Liver (tissue), 9 donors: ENCODE results near the gene CAVIN3. TPM values are rescaled to one million over a fixed set of nuclear protein-coding genes. Genes with fewer than 3 reads are reported as not detected.
A peak's percentile ranks its signal among the peaks of the same experiment; 100 is the strongest.

Source experiments
- DNase-seq: peaks from one replicate; pipeline ENCODE4 v3.0.0-alpha.2; 2017; ENCODE audit warnings: low spot score
- H3K27ac ChIP-seq, 2 donors: one replicate each; pipeline ENCODE4 v1.7.0; 2013; ENCODE audit warnings: inconsistent platforms in 2 of 2, low read length in 2 of 2, control low read depth in 1 of 2, low read depth in 1 of 2, mild to moderate bottlenecking in 1 of 2
- H3K27me3 ChIP-seq, 4 donors: one replicate each; pipeline versions ENCODE4 v1.6.1 to v1.7.0; 2013; ENCODE audit warnings: low read length in 3 of 4, inconsistent platforms in 1 of 4, mild to moderate bottlenecking in 1 of 4, moderate library complexity in 1 of 4; ENCODE audit not compliant: control insufficient read depth in 4 of 4, insufficient read depth in 4 of 4
- H3K36me3 ChIP-seq, 4 donors: one replicate each; pipeline versions ENCODE4 v1.6.1 to v1.7.0; 2013; ENCODE audit warnings: low read length in 3 of 4, mild to moderate bottlenecking in 3 of 4, low read depth in 1 of 4, moderate library complexity in 1 of 4; ENCODE audit not compliant: control insufficient read depth in 4 of 4, insufficient read depth in 3 of 4
- H3K4me1 ChIP-seq, 4 donors: one replicate each; pipeline versions ENCODE4 v1.6.1 to v1.7.0; 2013; ENCODE audit warnings: low read length in 3 of 4, mild to moderate bottlenecking in 3 of 4, moderate library complexity in 1 of 4; ENCODE audit not compliant: control insufficient read depth in 4 of 4, insufficient read depth in 4 of 4
- H3K4me3 ChIP-seq, 3 donors: one replicate each; pipeline versions ENCODE4 v1.6.1 to v1.7.0; 2013; ENCODE audit warnings: low read length in 3 of 3, control low read depth in 1 of 3, low read depth in 1 of 3, mild to moderate bottlenecking in 1 of 3
- H3K9ac ChIP-seq, 2 donors: one replicate each; pipeline ENCODE4 v1.7.0; 2013; ENCODE audit warnings: low read length in 2 of 2, mild to moderate bottlenecking in 2 of 2, moderate library complexity in 2 of 2, control low read depth in 1 of 2, low read depth in 1 of 2
- H3K9me3 ChIP-seq, 4 donors: one replicate each; pipeline versions ENCODE4 v1.6.1 to v1.7.0; 2013; ENCODE audit warnings: low read length in 3 of 4; ENCODE audit not compliant: control insufficient read depth in 4 of 4
- CTCF ChIP-seq: fragments of 150-350 bp; IDR thresholded peaks from 2 replicates; pipeline ENCODE4 v1.5.1; 2017; ENCODE audit warnings: improper control_type of control experiment, low read depth, low read length; ENCODE audit not compliant: missing input control
- EGR1 ChIP-seq, 2 donors: IDR thresholded peaks; 2 replicates each; pipeline ENCODE4 v1.6.1; 2016 to 2018; ENCODE audit warnings: antibody characterized with exemption in 2 of 2, low read depth in 2 of 2
- FOXA1 ChIP-seq: IDR thresholded peaks from 2 replicates; pipeline ENCODE4 v1.6.1; 2016; ENCODE audit warnings: antibody characterized with exemption
- FOXA2 ChIP-seq: IDR thresholded peaks from 2 replicates; pipeline ENCODE4 v1.6.1; 2016; ENCODE audit warnings: antibody characterized with exemption
- GABPA ChIP-seq, 2 donors: IDR thresholded peaks in 1 of 2; conservative IDR thresholded peaks in 1 of 2; 2 replicates each; pipeline ENCODE4 v1.6.1; 2016; ENCODE audit warnings: antibody characterized with exemption in 2 of 2, mild to moderate bottlenecking in 1 of 2, moderate library complexity in 1 of 2
- HNF4A ChIP-seq, 2 donors: conservative IDR thresholded peaks; 2 replicates each; pipeline ENCODE4 v1.6.1; 2016; ENCODE audit warnings: antibody characterized with exemption in 2 of 2, mild to moderate bottlenecking in 2 of 2
- HNF4G ChIP-seq: IDR thresholded peaks from 2 replicates; pipeline ENCODE4 v1.6.1; 2016; ENCODE audit warnings: antibody characterized with exemption
- JUND ChIP-seq, 2 donors: IDR thresholded peaks; 2 replicates each; pipeline ENCODE4 v1.6.1; 2016; ENCODE audit warnings: antibody characterized with exemption in 2 of 2
- MAX ChIP-seq: IDR thresholded peaks from 2 replicates; pipeline ENCODE4 v1.6.1; 2016; ENCODE audit warnings: antibody characterized with exemption
- NR2F2 ChIP-seq: IDR thresholded peaks from 2 replicates; pipeline ENCODE4 v1.6.1; 2016; ENCODE audit warnings: antibody characterized with exemption
- RAD21 ChIP-seq, 2 donors: IDR thresholded peaks; 2 replicates each; pipeline ENCODE4 v1.6.1; 2016; ENCODE audit warnings: antibody characterized with exemption in 2 of 2, mild to moderate bottlenecking in 2 of 2
- RXRA ChIP-seq, 2 donors: IDR thresholded peaks; 2 replicates each; pipeline ENCODE4 v1.6.1; 2017 to 2018; ENCODE audit warnings: antibody characterized with exemption in 2 of 2, mild to moderate bottlenecking in 1 of 2
- SP1 ChIP-seq: IDR thresholded peaks from 2 replicates; pipeline ENCODE4 v1.6.1; 2018; ENCODE audit warnings: antibody characterized with exemption, mild to moderate bottlenecking
- TAF1 ChIP-seq: conservative IDR thresholded peaks from 2 replicates; pipeline ENCODE4 v1.6.1; 2016; ENCODE audit warnings: antibody characterized with exemption, mild to moderate bottlenecking
- YY1 ChIP-seq: IDR thresholded peaks from 2 replicates; pipeline ENCODE4 v1.6.1; 2016; ENCODE audit warnings: antibody characterized with exemption, mild to moderate bottlenecking
- ZBTB33 ChIP-seq: IDR thresholded peaks from 2 replicates; pipeline ENCODE4 v1.6.1; 2016; ENCODE audit warnings: antibody characterized with exemption
- WGBS: extraction: QIAGEN DNeasy Blood & Tissue Kit; methylation state at CpG from one replicate; pipeline ENCODE4 v1.1.7; 2013; 5-methylcytosine and 5-hydroxymethylcytosine counted together
- polyA plus RNA-seq, 2 donors: library from polyadenylated mRNA; stranded (reverse) in 1 of 2; unstranded in 1 of 2; fragments of 200-250 nt in 1 of 2; fragments of >200 nt in 1 of 2; fragmentation: Nextera tagmentation in 1 of 2; extraction: Ambion mirVana in 1 of 2; gene quantifications; one replicate each; pipeline versions ENCODE4 v1.2.1 to v1.2.3, GENCODE V29; 2013 to 2015
- total RNA-seq, 2 donors: library from RNA; depleted of rRNA; stranded (reverse); fragments of >200 nt; gene quantifications; one replicate each; pipeline ENCODE4 v1.2.3, GENCODE V29; 2014
- TF ChIP-seq, protein P1 (sequence below): IDR thresholded peaks from 2 replicates; pipeline ENCODE4 v1.6.1; 2016; ENCODE audit warnings: antibody characterized with exemption, mild to moderate bottlenecking
- TF ChIP-seq, protein P2 (sequence below): IDR thresholded peaks from 2 replicates; pipeline ENCODE4 v1.6.1; 2016; ENCODE audit warnings: antibody characterized with exemption
- donor health status: healthy.
- donor health status: healthy.
- donor health status: healthy.
- donor health status: healthy.
- donor health status: healthy.

The CAVIN3 gene
- total and polyA plus RNA-seq, 4 donors: 2.5 to 13.9 (median 4.2) TPM

GRCh38 chr11:6362873-6363678, 42.8 kb upstream of the CAVIN3 start:
- Histone ChIP-seq H3K27me3 (no peaks in the 10 kb centered on the region), H3K4me3 (no peak overlapping the region), H3K36me3 (no peaks in the 10 kb centered on the region), H3K4me1 (peaks cover 0 to 29% (median 21%) of the 10 kb centered on the region in 4 donors), H3K9me3 (no peaks in the 10 kb centered on the region), H3K9ac (no peak overlapping the region), H3K27ac (no peak overlapping the region)
- 67% methylated on average over 6 of the region's 6 CpGs for WGBS
- peak; percentile 71 for DNase-seq
- TF ChIP-seq, protein P1, sequence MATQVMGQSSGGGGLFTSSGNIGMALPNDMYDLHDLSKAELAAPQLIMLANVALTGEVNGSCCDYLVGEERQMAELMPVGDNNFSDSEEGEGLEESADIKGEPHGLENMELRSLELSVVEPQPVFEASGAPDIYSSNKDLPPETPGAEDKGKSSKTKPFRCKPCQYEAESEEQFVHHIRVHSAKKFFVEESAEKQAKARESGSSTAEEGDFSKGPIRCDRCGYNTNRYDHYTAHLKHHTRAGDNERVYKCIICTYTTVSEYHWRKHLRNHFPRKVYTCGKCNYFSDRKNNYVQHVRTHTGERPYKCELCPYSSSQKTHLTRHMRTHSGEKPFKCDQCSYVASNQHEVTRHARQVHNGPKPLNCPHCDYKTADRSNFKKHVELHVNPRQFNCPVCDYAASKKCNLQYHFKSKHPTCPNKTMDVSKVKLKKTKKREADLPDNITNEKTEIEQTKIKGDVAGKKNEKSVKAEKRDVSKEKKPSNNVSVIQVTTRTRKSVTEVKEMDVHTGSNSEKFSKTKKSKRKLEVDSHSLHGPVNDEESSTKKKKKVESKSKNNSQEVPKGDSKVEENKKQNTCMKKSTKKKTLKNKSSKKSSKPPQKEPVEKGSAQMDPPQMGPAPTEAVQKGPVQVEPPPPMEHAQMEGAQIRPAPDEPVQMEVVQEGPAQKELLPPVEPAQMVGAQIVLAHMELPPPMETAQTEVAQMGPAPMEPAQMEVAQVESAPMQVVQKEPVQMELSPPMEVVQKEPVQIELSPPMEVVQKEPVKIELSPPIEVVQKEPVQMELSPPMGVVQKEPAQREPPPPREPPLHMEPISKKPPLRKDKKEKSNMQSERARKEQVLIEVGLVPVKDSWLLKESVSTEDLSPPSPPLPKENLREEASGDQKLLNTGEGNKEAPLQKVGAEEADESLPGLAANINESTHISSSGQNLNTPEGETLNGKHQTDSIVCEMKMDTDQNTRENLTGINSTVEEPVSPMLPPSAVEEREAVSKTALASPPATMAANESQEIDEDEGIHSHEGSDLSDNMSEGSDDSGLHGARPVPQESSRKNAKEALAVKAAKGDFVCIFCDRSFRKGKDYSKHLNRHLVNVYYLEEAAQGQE: no peak
- TF ChIP-seq MAX (no peak), CTCF (peak; percentile 90), HNF4G (no peak), GABPA (IDR thresholded peaks at IDR 0.05 in 1 of 2, conservative IDR thresholded peaks at IDR 0.05 in 1 of 2) (no peak), JUND (IDR thresholded peaks at IDR 0.05) (no peak), FOXA2 (no peak), NR2F2 (no peak), EGR1 (IDR thresholded peaks at IDR 0.05; ENCODE audit: low read depth in 2 of 2) (no peak), RAD21 (IDR thresholded peaks at IDR 0.05) (peak; percentile 94), YY1 (no peak), ZBTB33 (no peak), FOXA1 (no peak), HNF4A (conservative IDR thresholded peaks at IDR 0.05) (peak in 1 of 2 donors; percentile 10), TAF1 (no peak), SP1 (no peak), RXRA (IDR thresholded peaks at IDR 0.05) (no peak)
- TF ChIP-seq, protein P2, sequence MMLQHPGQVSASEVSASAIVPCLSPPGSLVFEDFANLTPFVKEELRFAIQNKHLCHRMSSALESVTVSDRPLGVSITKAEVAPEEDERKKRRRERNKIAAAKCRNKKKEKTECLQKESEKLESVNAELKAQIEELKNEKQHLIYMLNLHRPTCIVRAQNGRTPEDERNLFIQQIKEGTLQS: no peak
